Cerebellar nuclear complex (tissue), 1 donor: ENCODE results near the gene FOSL1.
"Not testable (repeated sequence)": the region's sequence is repeated elsewhere in the genome, so short reads cannot be mapped to it uniquely, and the experiment has no call there.

Experiments used
- DNase-seq, 2 experiments: peaks; one replicate each; lab custom pipeline; 2025; lab: John Stamatoyannopoulos, UW

FOSL1 gene

DNA sequence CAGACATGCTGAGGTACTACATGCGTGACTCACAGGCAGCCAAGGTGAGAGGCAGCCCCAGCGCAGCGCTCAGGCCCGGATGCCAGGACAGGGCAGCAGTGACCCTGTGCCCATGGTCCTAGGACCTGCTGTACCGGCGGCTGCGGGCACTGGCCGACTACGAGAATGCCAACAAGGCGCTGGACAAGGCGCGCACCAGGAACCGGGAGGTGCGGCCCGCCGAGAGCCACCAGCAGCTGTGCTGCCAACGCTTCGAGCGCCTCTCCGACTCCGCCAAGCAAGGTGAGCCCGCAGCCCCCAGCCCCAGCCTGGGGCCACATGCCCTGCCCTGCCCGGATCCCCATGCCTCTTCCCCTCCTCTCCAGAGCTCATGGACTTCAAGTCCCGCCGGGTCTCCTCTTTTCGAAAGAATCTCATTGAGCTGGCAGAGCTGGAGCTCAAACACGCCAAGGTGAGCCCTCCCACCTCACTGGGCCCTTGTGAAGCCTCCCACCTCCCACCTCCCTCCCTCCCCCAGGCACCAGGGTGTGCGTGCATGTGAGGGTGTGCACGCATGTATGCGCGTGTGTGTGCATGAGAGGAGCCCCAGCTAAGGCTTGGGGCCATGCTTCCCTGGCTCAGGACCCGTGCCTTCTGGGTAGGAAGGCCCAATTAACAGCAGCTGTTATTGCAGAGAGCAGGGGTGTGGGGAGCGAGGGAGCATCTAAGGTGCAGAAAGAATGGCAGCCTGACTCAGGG lies 47.5 kb downstream of the FOSL1 start:
- no peak for DNase-seq

DNA sequence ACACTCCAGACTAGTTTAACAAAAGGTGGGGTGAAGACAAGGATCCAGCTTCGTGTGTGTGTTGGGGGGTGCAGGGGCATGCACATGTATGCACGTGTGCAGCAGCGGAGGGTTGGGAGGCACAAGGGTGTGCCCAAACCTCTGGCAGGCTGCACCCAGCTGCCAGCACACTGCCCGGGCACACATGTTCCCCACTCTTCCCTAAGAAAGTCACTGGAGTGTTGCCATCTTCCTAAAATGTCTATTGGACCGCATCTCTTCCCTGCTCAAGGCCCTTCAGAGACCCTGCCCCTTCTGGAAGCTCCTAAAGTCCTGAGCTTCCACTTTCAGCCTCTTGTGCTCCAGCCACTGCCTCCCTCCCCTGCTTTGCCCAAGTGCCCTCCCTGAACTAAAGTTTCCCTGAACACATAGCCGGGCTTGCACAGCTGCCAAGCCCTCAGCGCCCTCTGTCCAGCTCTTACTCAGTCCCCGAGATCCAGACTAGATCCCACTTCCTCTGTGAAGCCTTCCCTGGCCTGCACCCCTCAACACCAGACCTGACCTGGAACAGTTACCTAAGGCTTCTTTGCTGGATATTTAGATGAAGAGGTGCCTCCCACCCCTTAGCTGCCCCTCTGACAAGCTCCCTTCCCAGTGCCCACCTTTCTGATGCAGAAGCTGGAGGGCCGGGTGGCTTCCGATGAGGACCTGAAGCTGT lies 48.2 kb downstream of the FOSL1 start:
- no peak for DNase-seq

DNA sequence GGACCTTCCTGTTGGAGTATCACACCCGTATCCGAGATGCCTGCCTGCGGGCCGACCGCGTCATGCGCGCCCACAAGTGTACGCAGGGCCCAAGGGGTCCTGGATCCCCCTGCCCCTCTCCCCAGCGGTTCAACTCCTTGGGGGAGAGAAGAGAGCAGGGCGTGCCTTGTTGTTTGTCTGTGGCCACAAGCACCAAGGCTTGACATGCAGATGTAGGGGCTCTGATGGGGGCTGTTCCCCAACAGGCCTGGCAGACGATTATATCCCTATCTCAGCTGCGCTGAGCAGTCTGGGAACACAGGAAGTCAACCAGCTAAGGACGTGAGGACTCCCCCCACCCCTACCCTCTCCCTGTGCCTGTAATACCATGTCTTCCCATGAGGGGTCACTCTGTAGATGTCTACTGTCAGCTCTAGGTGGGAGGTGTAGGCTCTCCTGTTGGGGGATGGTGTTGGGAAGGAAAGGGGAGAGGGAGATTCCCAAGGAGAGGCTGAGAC lies 49.1 kb downstream of the FOSL1 start:
- no peak for DNase-seq

DNA sequence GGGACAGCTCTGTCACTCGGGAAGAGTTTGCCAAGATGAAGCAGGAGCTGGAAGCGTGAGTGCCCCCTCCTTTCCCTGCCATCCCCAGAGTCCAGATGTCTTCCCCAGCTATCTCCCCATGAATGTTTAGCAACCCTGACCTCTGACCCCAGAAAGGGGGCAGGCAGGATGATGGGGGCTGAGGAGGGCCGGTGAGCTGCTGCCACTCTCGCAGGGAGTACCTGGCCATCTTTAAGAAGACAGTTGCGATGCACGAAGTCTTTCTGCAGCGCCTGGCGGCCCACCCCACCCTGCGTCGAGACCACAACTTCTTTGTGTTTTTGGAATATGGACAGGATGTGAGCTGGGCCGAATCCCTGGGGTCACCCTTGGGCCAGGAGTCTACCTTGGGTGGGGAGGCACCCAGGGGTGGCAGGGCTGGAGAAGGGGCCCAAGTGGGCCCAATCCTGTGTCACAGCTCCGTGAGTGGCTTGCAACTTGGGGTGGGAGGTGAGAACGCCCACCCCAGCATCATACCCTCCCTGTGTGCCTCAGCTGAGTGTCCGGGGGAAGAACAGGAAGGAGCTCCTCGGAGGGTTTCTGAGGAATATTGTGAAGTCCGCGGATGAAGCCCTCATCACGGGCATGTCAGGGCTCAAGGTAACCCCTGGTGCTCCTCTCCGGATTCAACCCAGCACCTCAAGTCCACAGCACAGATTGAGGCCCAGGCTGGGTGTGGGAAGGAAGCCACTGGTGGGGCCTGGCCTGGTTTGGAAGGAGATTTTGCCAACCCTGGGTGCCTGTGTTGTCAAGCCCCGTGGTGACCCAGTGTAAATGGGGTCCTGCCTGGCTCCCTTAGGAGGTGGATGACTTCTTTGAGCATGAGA lies 49.7 kb downstream of the FOSL1 start:
- DNase-seq: no peak

DNA sequence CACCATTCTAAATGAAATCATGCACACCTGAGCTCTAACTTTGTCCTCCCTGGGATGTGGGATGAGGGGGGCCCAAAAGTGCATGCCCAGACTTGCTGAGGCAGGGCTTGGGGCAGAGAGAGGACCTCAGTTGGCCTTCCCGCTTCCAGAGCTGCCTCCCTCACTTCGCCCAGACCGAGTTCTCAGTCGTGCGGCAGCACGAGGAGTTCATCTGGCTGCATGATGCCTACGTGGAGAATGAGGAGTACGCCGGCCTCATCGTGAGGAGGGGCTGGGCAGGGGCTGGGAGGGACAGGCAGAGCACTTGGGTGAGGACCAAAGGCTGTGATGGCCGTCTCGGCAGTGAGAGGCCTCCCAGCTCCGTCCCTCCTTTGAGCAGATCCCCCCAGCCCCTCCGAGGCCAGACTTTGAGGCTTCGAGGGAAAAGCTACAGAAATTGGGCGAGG lies 50.4 kb downstream of the FOSL1 start:
- DNase-seq: no peak

DNA sequence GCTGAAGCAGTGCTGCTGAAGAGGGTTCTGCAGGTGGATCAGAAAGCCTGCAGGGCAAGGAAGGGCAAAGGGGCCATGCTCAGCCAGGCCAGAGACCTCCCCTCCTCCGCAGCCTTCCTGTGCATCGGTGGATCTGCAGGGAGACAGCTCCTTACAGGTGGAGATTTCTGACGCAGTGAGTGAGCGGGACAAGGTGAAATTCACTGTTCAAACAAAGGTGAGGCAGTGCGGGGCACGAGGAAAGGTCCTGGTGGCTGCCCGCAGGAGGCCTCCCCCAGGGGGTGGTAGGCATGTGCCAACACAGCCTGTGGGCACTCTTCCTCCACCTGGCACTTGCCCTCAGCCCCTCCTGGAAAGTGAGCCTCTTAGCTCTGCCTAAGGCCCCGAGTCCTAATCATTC lies 50.8 kb downstream of the FOSL1 start:
- DNase-seq: no peak

DNA sequence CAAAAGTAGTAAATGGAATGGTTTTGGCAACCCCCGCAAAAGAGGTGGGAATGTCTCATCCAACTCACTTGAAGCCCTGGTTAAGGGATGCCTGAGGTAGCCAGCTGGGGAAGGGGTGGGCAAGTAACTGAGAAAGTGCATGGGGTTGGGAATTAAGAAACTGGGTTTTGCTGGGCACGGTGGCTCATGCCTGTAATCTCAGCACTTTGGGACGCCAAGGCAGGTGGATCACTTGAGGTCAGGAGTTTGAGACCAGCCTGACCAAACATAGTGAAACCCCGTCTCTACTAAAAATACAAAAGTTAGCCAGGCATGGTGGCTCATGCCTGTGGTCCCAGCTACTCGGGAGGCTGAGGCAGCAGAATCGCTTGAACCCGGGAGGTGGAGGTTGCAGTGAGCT lies 51.5 kb downstream of the FOSL1 start:
- DNase-seq: not testable (repeated sequence)

DNA sequence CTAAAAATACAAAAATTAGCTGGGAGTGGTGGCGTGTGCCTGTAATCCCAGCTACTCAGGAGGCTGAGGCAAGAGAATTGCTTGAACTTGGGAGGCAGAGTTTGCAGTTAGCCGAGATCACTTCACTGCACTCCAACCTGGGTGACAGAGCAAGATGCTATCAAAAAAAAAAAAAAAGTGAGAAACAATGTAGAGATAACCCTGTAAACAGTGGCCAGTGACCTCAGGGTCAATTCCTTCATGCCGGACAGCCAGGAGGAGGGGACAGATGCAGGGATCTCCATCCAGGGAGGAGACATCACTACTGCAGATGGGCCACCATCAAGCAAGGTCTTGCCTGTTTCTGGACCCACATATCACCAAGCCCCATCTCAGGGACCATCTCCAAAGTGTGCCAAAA lies 52.4 kb downstream of the FOSL1 start:
- no peak for DNase-seq

DNA sequence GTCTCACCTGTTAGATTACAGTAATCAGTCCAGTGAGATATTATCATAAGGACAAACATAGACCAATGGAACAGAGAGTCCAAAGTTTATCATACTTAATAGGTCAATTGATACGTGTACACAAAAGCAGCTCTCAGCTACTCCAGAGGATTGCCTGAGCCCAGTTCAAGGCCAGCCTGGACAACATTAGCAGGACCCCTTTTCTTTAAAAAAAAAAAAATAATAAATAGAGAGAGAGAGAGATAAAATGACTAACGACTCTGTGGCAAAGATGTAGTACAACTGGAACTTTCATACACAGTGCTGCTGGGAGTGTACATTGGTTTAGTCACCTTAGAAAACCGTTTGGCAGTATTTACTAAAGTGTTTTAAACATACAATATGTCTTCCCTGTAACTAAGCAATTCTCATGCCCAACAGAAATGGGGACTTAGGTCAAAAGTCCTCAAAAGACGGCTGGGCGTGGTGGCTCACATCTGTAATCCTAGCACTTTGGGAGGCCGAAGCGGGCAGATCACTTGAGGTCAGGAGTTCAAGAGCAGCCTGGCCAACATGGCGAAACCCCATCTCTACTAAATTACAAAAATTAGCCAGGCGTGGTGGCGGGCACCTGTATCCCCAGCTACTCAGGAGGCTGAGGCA lies 55.8 kb downstream of the FOSL1 start:
- DNase-seq: no peak

DNA sequence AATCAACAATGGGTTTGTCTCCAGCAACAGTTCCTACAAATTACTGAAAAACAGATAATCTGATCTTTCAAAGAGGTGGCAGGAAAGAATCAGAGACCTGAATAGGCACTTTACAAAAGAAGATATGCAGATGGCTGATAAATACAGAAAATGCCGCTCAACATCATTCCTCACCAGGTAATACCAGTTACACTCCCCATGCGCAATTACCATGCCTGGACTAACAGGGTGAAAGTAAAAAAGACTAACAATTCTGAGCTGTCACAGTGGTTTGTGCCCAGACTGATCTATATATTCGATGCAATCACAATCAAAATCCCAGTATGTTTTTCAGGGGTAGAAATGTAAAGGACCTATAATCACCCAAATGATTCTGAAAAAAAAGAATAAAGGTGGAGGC lies 56.4 kb downstream of the FOSL1 start:
- DNase-seq: no peak

DNA sequence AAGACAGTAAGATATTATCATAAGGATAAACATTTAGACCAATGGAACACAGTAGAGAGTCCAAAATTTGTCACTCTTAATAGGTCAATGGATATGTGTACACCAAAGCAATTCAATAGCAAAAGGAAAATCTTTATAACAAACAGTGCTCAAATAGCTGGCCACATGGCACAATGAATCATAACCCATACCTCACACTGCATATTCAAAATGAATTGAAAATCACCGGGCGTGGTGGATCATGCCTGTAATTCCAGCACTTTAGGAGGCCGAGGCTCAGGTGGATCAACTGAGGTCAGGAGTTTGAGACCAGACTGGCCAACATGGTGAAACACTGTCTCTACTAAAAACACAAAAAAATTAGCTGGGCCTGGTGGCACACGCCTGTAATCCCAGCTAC lies 58.0 kb downstream of the FOSL1 start:
- no peak for DNase-seq
